Loucy (cell line): ENCODE measurements around the gene ITGB4.

Experiments
- CTCF ChIP-seq: fragments of 200-600 bp; sonication (generic); conservative IDR thresholded peaks from 2 replicates; pipeline ENCODE4 v1.5.1; 2014; ENCODE audit warnings: mild to moderate bottlenecking, antibody characterized with exemption, low read length
- EZH2phosphoT487 ChIP-seq: fragments of 200-600 bp; IDR thresholded peaks from 2 replicates; pipeline ENCODE4 v1.6.1; 2018; ENCODE audit warnings: antibody characterized with exemption, mild to moderate bottlenecking, moderate library complexity, borderline replicate concordance

DNA sequence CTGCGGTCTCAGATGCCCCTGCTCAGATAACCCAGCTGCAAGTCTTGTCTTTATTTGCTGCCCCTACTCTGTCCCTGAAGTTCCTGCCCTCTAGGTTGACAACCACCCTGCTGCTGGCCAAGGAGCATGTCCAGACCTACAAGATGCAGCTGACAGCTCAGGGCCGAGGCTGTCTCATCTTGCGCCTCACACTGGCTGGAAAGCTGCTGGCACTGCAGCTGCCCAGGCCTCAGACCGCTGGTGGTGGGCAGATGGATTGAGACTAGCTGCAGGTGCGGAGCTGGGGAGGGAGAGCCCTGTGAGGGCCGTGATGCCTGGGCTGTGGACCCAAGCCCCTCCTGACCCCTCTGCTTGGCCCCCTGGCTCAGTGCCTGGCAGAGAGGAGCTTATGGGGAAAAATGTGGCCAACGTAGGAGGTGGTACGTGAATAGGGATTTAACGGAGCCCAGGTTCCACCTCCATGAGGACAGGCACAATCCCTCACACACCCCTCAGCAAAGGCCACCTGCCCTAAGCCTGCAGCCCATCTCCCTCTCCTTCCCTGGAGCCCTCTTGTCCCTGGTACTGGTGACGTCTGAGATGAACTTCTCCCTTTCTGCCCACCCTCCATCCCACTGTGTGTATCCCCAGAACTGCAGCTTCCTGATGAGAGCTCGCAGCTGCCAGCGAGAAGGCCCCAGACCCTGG is 52.0 kb downstream of the ITGB4 start:
- TF ChIP-seq CTCF (peak; percentile 26; the same call in 1 of the 2 replicates), EZH2phosphoT487 (no peak)
